GM18511 (cell line): ENCODE results near the gene HILPDA.

ENCODE experiments used
- ATAC-seq: cut with Tn5 transposase; IDR thresholded peaks from one replicate; pipeline ENCODE4 v1.9.1; 2021; ENCODE audit warnings: mild to moderate bottlenecking, moderate library complexity; ENCODE audit not compliant: unreplicated experiment

The HILPDA gene

DNA sequence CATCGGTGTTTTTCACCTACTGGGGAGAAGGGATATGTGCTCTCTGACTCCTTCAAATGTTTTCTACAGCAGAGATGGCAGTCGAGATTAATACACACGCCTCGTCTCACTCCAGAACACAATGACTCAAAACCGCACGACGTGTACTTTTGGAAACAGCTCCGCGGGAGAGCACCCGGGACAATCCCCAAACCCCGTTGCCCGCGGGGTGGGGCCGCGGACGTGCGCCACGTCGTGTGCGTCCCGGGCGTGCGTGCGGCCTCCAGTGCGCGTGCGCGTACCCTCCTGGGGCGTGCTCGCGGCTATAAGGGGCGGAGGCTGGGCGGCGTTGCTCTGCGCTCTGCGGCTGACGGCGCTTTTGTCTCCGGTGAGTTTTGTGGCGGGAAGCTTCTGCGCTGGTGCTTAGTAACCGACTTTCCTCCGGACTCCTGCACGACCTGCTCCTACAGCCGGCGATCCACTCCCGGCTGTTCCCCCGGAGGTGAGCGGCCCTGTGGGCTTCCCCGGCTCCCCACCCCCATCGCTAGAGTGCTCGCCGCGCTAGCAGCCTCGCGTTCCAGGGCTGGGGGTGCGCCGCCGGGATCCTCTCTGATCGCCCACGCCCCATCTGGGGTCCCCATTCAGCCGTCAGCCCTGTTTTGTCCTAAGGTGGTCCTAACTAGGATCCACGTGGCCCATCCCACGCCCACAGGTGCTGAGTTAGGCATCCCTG, at the start of gene HILPDA:
TSS of gene HILPDA (plus strand) at position 336 of the 712 bp plus-strand sequence. CDS start 1,391 bp downstream, outside the sequence.
- ATAC-seq = peak; percentile 88

DNA sequence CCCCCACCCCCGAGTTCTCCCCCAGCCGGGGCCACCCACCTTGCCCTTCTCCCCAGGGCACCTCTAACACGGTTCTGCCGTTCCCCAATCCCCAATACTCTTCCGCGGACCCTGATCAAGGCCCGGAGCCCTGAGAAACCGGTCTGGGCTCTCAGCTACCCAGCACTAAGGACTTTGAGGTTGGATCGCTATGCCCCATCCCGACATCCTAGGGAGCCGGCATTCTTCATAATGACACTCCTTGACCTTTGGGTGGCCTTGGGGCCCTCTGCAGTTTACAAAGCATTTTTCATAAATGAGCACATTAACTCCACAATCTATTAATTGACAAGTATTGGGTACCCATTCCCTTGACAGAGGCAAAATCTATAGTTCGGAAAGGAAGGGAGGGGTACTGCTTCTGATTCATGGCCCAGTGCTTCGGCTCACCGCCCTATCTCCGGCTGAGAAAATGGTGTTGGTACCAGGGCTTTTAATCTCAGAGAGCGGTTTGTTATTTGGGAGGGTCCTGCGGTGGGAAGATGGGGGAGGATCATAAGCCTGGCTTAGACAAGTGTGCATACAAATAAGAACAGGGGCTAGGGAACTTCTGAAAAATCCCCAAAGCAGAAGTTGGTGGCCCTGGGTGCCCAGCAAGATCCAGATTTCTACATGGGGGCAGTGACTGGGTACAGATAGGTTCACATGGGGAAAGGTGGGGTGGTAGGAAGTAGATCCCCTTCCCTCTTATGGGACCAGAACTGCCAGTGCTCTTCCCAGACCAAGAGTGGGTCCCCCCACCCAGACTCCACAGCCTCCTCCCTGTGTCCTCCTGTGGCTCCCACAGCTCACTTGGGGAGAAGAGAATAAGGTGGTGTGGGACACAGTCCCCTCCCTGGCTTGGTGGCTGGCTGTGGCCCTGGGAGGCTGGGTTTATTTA, 49.1 kb upstream of the HILPDA start:
- ATAC-seq = no peak

DNA sequence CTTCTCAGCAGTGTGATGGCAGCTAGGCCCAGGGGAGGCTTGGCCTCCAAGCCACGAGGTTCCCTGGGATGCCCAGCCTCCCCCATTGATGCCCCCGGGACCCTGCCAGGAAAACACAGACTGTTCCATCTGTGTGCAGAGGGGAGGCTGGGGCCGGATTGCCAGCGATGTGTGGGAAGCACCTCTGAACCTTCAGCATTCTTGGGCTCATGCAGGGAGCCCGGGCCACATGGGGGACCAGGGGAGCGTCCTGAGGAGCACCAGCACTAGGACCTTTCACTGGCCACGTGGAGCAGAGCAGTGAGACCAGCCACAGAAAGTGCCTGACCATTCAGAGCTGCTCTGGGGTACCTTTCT, 48.5 kb upstream of the HILPDA start:
- no peak for ATAC-seq

- ATAC-seq = no peak
These were observed 47.6 kb upstream of the HILPDA start for GRCh38 chr7:128407751-128408708.

- ATAC-seq = no peak
These were observed 46.7 kb upstream of the HILPDA start for GRCh38 chr7:128408709-128409595.

- peak; percentile 80 for ATAC-seq
These were observed 45.9 kb upstream of the HILPDA start, which contains the start of gene IMPDH1 for GRCh38 chr7:128409596-128410450. Gene IMPDH1, minus strand, starts transcription at chr7:128409982. Its CDS starts 81 bp downstream, at chr7:128409901.

DNA sequence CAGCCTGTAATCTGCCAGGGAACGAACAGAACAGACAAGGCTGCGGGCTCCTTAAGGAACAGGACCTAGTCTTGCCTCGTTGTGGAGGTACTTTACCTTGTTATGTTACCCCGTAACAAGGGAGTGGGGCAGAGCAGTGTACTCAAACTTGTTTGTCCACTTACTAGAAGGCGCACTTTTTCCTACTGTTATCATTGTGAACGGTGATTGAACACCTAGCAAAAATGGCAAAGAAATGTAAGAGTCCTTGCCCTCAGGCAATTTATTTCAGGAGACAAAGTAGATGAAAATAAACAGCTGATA, 45.3 kb upstream of the HILPDA start:
- ATAC-seq = no peak

- ATAC-seq = no peak
These were observed 40.4 kb upstream of the HILPDA start for GRCh38 chr7:128415217-128415785.

- no peak for ATAC-seq
These were observed 38.6 kb upstream of the HILPDA start for GRCh38 chr7:128417071-128417470.

DNA sequence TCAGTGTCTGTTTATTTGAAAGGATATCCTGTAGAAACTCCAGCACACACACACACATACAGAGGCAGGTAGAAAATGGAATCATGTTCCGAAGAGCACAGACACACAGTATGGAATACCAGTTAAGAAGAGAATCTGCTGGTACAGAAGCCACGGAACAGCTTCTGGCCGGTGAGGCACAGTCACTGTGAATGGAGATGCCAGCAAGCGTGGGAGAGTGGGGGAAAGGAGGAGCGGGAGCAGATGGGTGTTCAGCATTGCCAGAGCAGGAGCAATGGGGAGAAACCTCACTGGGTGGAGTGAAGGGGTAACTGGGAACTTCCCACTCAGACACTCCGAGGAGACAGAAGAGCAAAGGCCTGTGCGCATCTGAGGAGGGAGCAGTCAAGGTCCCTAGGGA, 36.4 kb upstream of the HILPDA start:
- ATAC-seq = no peak

- ATAC-seq = no peak
These were observed 34.9 kb upstream of the HILPDA start for GRCh38 chr7:128420773-128421172.

DNA sequence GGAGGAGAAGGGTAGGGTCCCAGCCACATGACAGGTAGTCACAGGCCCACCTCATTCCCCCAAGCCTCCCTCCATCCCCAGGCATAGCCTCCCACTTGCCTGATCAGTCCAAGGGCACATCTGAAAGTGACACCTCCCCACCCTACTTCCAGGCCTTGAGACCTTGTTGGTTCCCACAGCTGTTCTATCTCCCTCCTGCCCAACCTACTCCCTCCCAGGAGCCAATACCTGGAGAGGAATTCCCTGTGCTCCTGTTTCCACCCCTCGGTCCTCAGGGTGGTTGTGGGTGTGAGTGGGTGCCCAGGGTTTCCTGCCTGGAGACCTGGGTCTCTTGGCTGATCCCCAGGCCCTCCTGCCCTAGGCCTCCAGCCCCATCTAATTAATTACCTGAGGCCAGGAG, 34.3 kb upstream of the HILPDA start:
- no peak for ATAC-seq

- no peak for ATAC-seq
These were observed 33.6 kb upstream of the HILPDA start for GRCh38 chr7:128422037-128422436.

- no peak for ATAC-seq
These were observed 32.8 kb upstream of the HILPDA start for GRCh38 chr7:128422842-128423241.

GRCh38 chr7:128424686-128425275, 30.9 kb upstream of the HILPDA start:
- ATAC-seq = no peak

DNA sequence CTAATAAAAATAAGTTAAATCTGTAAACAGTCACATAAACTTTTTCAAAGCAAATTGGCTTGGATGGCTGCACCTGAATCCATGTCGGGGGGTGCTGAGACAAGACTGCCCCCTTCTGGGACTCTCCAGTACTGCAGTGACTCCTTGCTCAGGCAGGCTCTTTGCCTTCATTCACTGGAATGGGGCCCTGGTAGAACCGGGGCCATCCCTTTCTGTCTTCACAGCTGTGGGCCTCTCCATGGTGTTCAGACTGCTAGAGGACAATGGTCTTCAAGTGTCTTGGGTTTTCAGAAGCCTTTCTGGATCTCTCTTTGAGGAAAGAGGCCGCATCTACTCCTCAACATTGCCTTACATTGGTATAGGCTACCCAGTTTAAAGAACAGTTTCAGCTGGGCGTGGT, 29.8 kb upstream of the HILPDA start:
- ATAC-seq = no peak

GRCh38 chr7:128427289-128427891, 28.3 kb upstream of the HILPDA start:
- peak; percentile 54 for ATAC-seq

GRCh38 chr7:128430207-128430606, 25.5 kb upstream of the HILPDA start:
- no peak for ATAC-seq
